Measurements from ENCODE around the gene MAST2. TPM values are rescaled to one million over a fixed set of nuclear protein-coding genes. Genes with fewer than 3 reads are reported as not detected.
A peak's percentile ranks its signal among the peaks of the same experiment; 100 is the strongest.

The MAST2 gene
- total and polyA plus RNA-seq, 9 of the 15 experiments (the other 6 are each of a cell fraction or from before 2014, with no cell fraction given), result 0.73 to 32.0 (median 17.8) TPM

DNA sequence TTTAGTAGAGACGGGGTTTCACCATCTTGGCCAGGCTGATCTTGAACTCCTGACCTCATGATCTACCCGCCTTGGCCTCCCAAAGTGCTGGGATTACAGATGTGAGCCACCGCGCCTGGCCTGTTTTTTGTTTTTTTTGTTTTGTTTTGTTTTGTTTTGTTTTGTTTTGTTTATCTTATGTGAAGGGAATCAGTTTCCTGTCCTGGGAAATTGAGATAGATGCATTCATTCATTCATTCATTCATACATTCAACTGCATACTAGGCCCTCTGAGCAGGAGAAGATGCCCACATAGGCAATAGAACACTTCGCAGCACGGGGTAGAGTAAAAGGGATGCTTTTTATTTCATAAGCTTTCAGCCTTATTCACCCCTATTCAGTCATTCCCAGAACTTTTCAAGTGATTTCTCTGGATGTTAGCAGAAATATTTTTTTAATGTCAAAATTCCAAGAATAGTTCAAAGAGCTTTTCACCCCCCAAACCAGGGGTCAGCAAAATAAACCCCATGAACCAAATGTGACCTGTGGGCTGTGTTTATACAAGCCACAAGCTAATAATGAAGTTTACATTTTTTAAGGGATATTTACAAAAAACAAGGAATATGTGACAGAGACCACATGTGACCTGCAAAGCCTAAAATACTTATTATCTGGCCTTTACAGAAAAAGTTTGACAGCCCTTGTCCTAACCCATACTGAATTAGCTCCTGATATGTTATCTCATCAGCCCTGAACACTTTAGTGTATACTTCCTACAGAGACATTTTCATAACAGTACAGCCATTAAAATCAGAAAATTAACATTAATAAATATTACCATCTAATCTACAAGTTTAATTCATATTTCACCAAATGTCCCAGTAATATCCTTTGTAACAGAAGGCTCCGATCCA lies 127.1 kb downstream of the MAST2 start (continued):
- TF ChIP-seq, protein P1, sequence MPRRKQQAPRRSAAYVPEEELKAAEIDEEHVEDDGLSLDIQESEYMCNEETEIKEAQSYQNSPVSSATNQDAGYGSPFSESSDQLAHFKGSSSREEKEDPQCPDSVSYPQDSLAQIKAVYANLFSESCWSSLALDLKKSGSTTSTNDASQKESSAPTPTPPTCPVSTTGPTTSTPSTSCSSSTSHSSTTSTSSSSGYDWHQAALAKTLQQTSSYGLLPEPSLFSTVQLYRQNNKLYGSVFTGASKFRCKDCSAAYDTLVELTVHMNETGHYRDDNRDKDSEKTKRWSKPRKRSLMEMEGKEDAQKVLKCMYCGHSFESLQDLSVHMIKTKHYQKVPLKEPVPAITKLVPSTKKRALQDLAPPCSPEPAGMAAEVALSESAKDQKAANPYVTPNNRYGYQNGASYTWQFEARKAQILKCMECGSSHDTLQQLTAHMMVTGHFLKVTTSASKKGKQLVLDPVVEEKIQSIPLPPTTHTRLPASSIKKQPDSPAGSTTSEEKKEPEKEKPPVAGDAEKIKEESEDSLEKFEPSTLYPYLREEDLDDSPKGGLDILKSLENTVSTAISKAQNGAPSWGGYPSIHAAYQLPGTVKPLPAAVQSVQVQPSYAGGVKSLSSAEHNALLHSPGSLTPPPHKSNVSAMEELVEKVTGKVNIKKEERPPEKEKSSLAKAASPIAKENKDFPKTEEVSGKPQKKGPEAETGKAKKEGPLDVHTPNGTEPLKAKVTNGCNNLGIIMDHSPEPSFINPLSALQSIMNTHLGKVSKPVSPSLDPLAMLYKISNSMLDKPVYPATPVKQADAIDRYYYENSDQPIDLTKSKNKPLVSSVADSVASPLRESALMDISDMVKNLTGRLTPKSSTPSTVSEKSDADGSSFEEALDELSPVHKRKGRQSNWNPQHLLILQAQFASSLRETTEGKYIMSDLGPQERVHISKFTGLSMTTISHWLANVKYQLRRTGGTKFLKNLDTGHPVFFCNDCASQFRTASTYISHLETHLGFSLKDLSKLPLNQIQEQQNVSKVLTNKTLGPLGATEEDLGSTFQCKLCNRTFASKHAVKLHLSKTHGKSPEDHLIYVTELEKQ (CRISPR knock-in tag; IDR thresholded peaks at IDR 0.05), result no peak
- peak; percentile 35; the same call in 1 of the 2 replicates for TF ChIP-seq MTA2 (IDR thresholded peaks at IDR 0.05; ENCODE audit: low read depth)
- no peak for TF ChIP-seq CUX1 (CRISPR knock-in tag; IDR thresholded peaks at IDR 0.05)
- TF ChIP-seq SMARCB1 (IDR thresholded peaks at IDR 0.05; ENCODE audit: insufficient read length, low read depth), result no peak
- TF ChIP-seq ILK (tag; IDR thresholded peaks at IDR 0.05; ENCODE audit: borderline replicate concordance, low read depth), result no peak
- no peak for TF ChIP-seq ARHGAP35 (IDR thresholded peaks at IDR 0.05; ENCODE audit: partially characterized antibody)
- no peak for TF ChIP-seq SFPQ (IDR thresholded peaks at IDR 0.05; ENCODE audit: low read depth, low read length)
- no peak for TF ChIP-seq RB1 (IDR thresholded peaks at IDR 0.05; ENCODE audit: low read depth)
- no peak for TF ChIP-seq HMG20A (CRISPR knock-in tag; conservative IDR thresholded peaks at IDR 0.05)
- no peak for TF ChIP-seq DIDO1 (tag; IDR thresholded peaks at IDR 0.05; ENCODE audit: low read depth)
- no peak for TF ChIP-seq PCBP2 (IDR thresholded peaks at IDR 0.05; ENCODE audit: low read depth, low read length, poor library complexity, severe bottlenecking)
- TF ChIP-seq ZNF232 (CRISPR knock-in tag; IDR thresholded peaks at IDR 0.05), result no peak
- no peak for TF ChIP-seq NRF1 (conservative IDR thresholded peaks at IDR 0.05 in 1 of 2, IDR thresholded peaks at IDR 0.05 in 1 of 2)
